LNCAP (cell line): ENCODE results near the gene ZBTB38.

Experiments used
- TF ChIP-seq, protein P1 (sequence below): fragments of 450-650 bp; IDR thresholded peaks from 2 replicates; pipeline ENCODE4 v1.5.1; 2017; ENCODE audit warnings: mild to moderate bottlenecking

Gene ZBTB38

DNA sequence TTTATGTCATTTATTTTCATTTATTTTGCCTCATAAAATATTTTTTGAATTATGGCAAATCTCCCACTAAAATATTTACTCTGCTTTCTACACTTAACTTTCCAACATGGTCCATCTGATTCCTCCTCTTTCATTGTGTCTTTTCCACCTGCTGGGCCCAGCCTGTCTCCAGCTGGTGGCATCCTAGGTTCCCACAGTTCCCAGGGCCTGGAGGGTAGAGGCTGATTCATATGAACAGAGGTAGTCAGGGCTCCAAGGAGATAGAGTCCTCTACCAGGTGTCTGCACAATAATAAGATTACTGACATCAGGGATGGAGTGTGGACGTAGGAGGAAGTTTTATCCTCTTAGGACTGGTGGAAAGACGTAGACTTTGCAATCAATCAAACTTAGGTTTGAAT is 14.3 kb downstream of the ZBTB38 start:
- TF ChIP-seq, protein P1, sequence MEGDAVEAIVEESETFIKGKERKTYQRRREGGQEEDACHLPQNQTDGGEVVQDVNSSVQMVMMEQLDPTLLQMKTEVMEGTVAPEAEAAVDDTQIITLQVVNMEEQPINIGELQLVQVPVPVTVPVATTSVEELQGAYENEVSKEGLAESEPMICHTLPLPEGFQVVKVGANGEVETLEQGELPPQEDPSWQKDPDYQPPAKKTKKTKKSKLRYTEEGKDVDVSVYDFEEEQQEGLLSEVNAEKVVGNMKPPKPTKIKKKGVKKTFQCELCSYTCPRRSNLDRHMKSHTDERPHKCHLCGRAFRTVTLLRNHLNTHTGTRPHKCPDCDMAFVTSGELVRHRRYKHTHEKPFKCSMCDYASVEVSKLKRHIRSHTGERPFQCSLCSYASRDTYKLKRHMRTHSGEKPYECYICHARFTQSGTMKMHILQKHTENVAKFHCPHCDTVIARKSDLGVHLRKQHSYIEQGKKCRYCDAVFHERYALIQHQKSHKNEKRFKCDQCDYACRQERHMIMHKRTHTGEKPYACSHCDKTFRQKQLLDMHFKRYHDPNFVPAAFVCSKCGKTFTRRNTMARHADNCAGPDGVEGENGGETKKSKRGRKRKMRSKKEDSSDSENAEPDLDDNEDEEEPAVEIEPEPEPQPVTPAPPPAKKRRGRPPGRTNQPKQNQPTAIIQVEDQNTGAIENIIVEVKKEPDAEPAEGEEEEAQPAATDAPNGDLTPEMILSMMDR, result no peak

DNA sequence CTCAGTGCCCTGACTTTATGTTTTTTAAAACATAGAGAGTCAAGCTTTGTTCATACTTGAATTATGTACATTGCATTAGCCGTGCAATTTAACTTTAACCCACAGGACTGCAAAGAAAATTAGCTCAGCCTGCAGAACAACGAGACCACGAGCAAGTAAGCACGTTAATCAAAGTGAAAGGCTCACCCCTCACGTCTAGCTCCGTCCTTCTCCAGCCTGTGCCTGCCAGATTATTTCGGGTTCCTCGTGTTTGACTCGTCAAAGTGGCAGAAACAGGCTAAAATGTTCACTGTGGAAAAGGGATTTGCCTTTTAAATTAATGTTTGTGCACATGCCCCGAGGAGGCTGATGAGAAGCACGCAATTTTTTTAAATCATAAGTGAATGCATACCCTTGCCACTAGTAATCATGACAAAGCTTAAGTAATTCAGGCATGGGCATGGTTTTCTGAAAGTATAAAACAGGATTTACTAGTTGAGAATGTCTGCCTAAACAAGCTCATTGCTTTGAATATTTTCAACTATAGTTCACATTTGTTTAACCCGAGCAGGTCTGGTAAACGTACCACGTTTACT is 15.3 kb downstream of the ZBTB38 start:
- TF ChIP-seq, protein P1, result no peak

DNA sequence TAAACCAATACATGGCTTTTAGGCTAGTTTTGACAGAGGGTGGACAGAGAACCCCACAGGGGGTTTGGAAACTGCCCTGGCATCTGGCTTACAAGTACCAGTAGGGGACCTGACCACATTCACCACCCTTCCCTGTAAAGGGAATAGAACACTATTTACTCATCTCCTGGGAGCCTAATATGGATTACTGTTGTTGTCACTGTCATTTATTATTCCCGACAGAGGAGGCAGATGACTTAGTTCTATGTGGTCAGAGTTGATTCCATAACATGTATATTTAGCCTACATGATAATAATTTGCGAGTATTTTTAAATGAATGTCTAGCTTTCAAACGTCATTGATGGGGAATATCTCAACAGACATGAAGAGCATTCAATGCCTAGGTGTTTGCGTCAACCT is 15.9 kb downstream of the ZBTB38 start:
- TF ChIP-seq, protein P1, result no peak

DNA sequence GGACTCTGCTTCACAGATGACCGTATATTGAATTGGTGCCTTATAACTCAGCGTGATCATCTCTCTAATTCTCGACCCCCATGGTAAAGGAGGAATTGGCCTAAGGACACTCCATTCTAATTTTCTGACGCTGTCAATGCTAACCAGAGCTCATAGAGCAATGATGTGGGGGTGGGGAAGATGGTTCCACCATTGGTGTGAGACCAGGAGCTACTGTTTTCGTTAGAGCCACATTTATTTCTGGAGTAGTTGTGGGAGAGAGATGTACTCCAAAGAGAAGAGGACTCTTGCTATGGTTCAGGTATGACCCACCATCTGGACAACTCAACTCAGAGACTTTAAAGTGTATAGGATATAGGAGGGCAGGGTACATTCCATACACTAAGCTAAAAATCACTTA is 16.3 kb downstream of the ZBTB38 start:
- TF ChIP-seq, protein P1, result no peak

DNA sequence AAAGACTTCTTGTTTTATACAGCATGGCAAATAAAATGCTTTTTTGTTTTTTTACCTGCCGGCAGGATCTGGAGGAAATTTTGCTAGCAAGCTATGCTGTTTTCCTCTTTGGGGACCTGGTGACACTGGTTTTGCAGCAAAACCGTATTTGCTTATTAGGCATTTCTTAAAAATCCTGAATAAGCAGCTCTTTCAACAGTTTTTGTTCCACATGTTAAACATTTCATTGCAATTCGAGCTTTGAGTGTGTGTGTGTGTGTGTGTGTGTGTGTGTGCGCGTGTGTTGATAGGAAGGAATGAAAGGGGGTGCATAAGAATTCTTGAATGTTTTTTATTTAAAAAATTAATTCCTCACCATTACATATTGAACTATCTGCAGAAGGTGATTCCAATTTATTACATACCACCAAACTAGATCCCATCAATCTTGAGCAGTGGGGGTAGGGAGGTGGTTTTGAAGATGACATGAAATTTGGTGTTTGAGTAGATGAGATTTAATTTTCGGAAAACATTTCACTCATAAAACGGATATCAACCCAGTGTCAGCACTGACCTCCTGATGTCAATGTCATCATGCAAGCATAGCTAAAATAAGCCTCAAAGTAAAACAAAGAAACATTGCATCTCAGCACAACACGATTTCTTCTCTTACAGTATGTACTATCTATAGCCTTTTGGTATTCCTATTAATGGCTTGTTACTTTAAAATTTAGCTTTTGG is 17.3 kb downstream of the ZBTB38 start:
- TF ChIP-seq, protein P1, result no peak

DNA sequence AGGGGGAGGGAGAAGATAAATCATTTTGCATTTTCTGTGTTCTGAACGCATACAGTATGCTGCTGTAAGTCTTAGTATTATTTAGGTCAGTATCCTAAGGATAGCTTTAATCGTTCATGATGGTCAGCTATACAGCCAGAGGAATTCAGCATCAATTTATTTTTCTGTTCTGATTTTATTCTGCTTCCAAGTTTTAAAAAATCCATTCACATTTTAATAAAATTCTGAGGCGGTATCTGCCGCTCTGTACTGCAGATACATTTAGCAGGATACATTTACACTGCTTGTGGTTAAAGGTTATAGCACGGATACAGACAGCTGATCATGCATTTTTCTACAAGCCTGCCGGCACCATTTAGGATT is 17.8 kb downstream of the ZBTB38 start:
- TF ChIP-seq, protein P1, result no peak

DNA sequence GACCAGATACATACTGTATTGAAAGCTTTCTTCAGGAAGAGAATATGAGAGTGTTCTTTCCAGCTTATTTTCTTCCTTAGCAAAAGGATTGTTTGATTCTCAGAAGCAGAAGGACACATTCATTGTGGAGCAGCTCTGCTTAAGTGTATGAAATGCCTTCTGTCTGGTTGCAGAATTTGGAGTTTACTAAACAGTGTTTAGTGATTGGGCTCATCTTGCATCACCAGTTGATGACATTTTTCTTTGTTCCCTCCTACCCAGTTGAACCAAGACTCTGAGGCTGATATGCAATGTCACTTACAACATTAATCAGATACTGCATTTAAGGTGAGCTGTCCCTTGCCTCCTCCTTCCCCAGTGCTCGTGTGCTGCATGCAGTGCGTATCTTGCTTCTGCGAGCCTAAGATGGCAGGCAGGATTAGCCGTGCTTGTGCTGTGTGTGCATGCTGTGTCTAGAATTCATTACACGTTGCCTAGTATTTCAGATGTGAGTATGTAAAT is 18.4 kb downstream of the ZBTB38 start:
- TF ChIP-seq, protein P1, result no peak
